CD14-positive monocyte (primary cell): ENCODE measurements around the gene SPATA25. TPM values are rescaled to one million over a fixed set of nuclear protein-coding genes. Genes with fewer than 3 reads are reported as not detected.
"Not testable (repeated sequence)": the region's sequence is repeated elsewhere in the genome, so short reads cannot be mapped to it uniquely, and the experiment has no call there.

ENCODE experiments used
- DNase-seq, 3 donors: peaks; one replicate each; pipeline ENCODE4 v3.0.0-alpha.2; 2011 to 2022
- H2AFZ ChIP-seq: 2 replicates; pipeline ENCODE4 v1.6.0; 2012; ENCODE audit warnings: mild to moderate bottlenecking, low read depth, low read length, inconsistent platforms; ENCODE audit not compliant: insufficient read depth, poor library complexity, severe bottlenecking
- H3K27ac ChIP-seq, 2 donors: 1 replicate in 1 of 2; 2 replicates in 1 of 2; pipeline ENCODE4 v1.5.1; 2012 to 2013; ENCODE audit warnings: low read length in 2 of 2, control low read depth in 1 of 2, inconsistent platforms in 1 of 2, low read depth in 1 of 2, mild to moderate bottlenecking in 1 of 2
- H3K27me3 ChIP-seq, 2 donors: one replicate each; pipeline versions ENCODE4 v1.6.0 to v1.6.1; 2011 to 2013; ENCODE audit warnings: low read length in 2 of 2; ENCODE audit not compliant: control insufficient read depth in 2 of 2, insufficient read depth in 2 of 2
- H3K36me3 ChIP-seq, 2 donors: replicated peaks in 1 of 2; 1 replicate in 1 of 2; 2 replicates in 1 of 2; pipeline versions ENCODE4 v1.5.1 to v1.6.1; 2012 to 2013; ENCODE audit warnings: low read length in 2 of 2, control low read depth in 1 of 2, inconsistent platforms in 1 of 2, mild to moderate bottlenecking in 1 of 2; ENCODE audit not compliant: insufficient read depth in 2 of 2, control insufficient read depth in 1 of 2
- H3K4me1 ChIP-seq, 2 donors: 1 replicate in 1 of 2; 2 replicates in 1 of 2; pipeline versions ENCODE4 v1.5.1 to v1.6.1; 2012 to 2013; ENCODE audit warnings: low read length in 2 of 2, control low read depth in 1 of 2, inconsistent platforms in 1 of 2, mild to moderate bottlenecking in 1 of 2, moderate library complexity in 1 of 2; ENCODE audit not compliant: insufficient read depth in 2 of 2, control insufficient read depth in 1 of 2
- H3K4me2 ChIP-seq: replicated peaks from 2 replicates; pipeline ENCODE3; 2012; ENCODE audit warnings: low read length, moderate library complexity, mild to moderate bottlenecking; ENCODE audit not compliant: poor library complexity, severe bottlenecking; ENCODE audit errors: extremely low read depth
- H3K4me3 ChIP-seq, 3 experiments: fragments of 200-600 bp in 1 of 3; sonication (generic) in 1 of 3; replicated peaks in 1 of 3; 1 replicate in 2 of 3; 2 replicates in 1 of 3; pipeline ENCODE4 v1.5.1; 2011 to 2013; ENCODE audit warnings: low read length in 3 of 3, mild to moderate bottlenecking in 3 of 3, control low read depth in 2 of 3, low read depth in 2 of 3, inconsistent platforms in 1 of 3, moderate library complexity in 1 of 3
- H3K79me2 ChIP-seq: 2 replicates; pipeline ENCODE4 v1.6.0; 2012; ENCODE audit warnings: mild to moderate bottlenecking, control low read depth, inconsistent platforms, low read length, moderate library complexity; ENCODE audit not compliant: insufficient read depth
- H3K9ac ChIP-seq: 2 replicates; pipeline ENCODE4 v1.6.0; 2017; ENCODE audit warnings: low read length, mild to moderate bottlenecking; ENCODE audit not compliant: insufficient read depth, poor library complexity, severe bottlenecking
- H3K9me3 ChIP-seq, 2 donors: replicated peaks in 1 of 2; 1 replicate in 1 of 2; 2 replicates in 1 of 2; pipeline versions ENCODE4 v1.5.1 to v1.6.1; 2012 to 2013; ENCODE audit warnings: low read length in 2 of 2, control low read depth in 1 of 2; ENCODE audit not compliant: control insufficient read depth in 1 of 2, insufficient read depth in 1 of 2
- H4K20me1 ChIP-seq: 2 replicates; pipeline ENCODE4 v1.6.0; 2012; ENCODE audit warnings: mild to moderate bottlenecking, low read length, control low read depth, moderate library complexity; ENCODE audit not compliant: insufficient read depth
- H3K27ac Mint-ChIP-seq, 7 donors: one replicate each; pipeline ENCODE4 v1.8.0; 2020; ENCODE audit warnings: mild to moderate bottlenecking in 7 of 7, mixed read lengths in 7 of 7, moderate library complexity in 6 of 7, inconsistent platforms in 2 of 7
- H3K27me3 Mint-ChIP-seq, 3 donors: one replicate each; pipeline ENCODE4 v1.8.0; 2021 to 2022; ENCODE audit warnings: low read depth in 3 of 3, mild to moderate bottlenecking in 3 of 3, mixed read lengths in 3 of 3, moderate library complexity in 3 of 3, inconsistent platforms in 1 of 3
- H3K36me3 Mint-ChIP-seq, 2 donors: one replicate each; pipeline ENCODE4 v1.8.0; 2020; ENCODE audit warnings: mixed read lengths in 2 of 2, inconsistent platforms in 1 of 2, mild to moderate bottlenecking in 1 of 2
- H3K4me1 Mint-ChIP-seq: one replicate; pipeline ENCODE4 v1.8.0; 2020; ENCODE audit warnings: mild to moderate bottlenecking, mixed read lengths
- H3K4me3 Mint-ChIP-seq, 2 donors: one replicate each; pipeline ENCODE4 v1.8.0; 2020; ENCODE audit warnings: mild to moderate bottlenecking in 2 of 2, mixed read lengths in 2 of 2, moderate library complexity in 1 of 2
- H3K9me3 Mint-ChIP-seq, 7 donors: one replicate each; pipeline ENCODE4 v1.8.0; 2020 to 2022; ENCODE audit warnings: mixed read lengths in 7 of 7, mild to moderate bottlenecking in 6 of 7, moderate library complexity in 6 of 7, inconsistent platforms in 2 of 7
- CTCF ChIP-seq: fragments of 200-600 bp; IDR thresholded peaks from one replicate; pipeline ENCODE4 v1.8.0; 2022; ENCODE audit warnings: antibody characterized with exemption, mild to moderate bottlenecking
- WGBS: methylation state at CpG from one replicate; pipeline ENCODE4 v1.1.5; 2013; ENCODE audit warnings: missing lambda C conversion rate; ENCODE audit not compliant: insufficient coverage; 5-methylcytosine and 5-hydroxymethylcytosine counted together
- intact Hi-C, 2 donors: fragments of 100-400 bp; cut with micrococcal nuclease; formaldehyde crosslinking; loops; one replicate each; pipeline versions ENCODE4 v1.15.0 to v1.15.1; 2023
- polyA plus RNA-seq, 3 donors: library from polyadenylated mRNA; depleted of rRNA in 1 of 3; unstranded in 2 of 3; stranded (reverse) in 1 of 3; fragments of 300-500 nt in 2 of 3; fragments of >200 nt in 1 of 3; fragmentation: Illumina TruSeq in 2 of 3; gene quantifications; 1 replicate in 2 of 3; 2 replicates in 1 of 3; pipeline ENCODE4 v1.2.3, GENCODE V29; 2012 to 2021

Gene SPATA25
- polyA plus RNA-seq, 3 donors: 0.76 TPM; not detected in 2

DNA sequence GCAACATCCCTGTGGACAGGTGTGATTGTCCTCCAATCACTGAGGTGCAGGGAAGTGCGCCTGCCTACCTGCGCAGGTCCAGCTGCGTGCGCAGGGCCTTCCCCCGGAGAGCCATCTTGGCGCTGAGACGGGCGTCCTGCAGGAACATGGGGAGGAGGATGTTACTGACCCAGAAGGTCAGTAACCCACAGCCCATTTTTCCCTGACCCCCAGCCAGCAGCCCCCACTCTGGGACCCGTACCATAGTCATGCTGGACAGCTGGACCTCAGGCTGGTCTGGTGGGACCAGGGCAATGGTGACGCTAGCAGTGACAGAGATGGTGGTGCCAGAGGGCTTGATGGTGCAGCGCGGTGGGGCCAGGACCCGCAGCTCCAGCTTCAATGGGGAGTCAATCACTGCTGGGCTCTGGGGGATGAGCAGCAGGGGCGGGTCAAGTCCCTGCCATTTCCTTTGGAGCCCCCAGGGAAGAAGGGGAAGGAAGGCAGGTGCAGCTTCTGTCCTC lies 14.8 kb upstream of the SPATA25 start:
- Mint-ChIP-seq H3K9me3 (peaks cover 0 to 3% (median 0%) of the 10 kb centered on the region in 7 donors), H3K36me3 (peaks cover 22 to 27% of the 10 kb centered on the region in 2 donors), H3K27me3 (no peaks in the 10 kb centered on the region), H3K4me1 (peaks cover 7% of the 10 kb centered on the region), H3K27ac (no peak overlapping the region), H3K4me3 (no peak overlapping the region)
- Histone ChIP-seq H3K36me3 (peaks cover 23% of the 10 kb centered on the region in 2 donors), H3K79me2 (peaks cover under 1% of the 10 kb centered on the region), H3K27ac (no peak overlapping the region), H3K4me3 (no peak overlapping the region), H2AFZ (no peak overlapping the region), H3K9me3 (no peaks in the 10 kb centered on the region), H4K20me1 (peaks cover 18% of the 10 kb centered on the region), H3K9ac (no peak overlapping the region), H3K27me3 (no peaks in the 10 kb centered on the region), H3K4me2 (no peak overlapping the region), H3K4me1 (no peaks in the 10 kb centered on the region)
- no peak for TF ChIP-seq CTCF
- DNase-seq: no peak
- intact Hi-C loops: no loop called here
- WGBS: 100% methylated on average over 7 of the region's 14 CpGs

DNA sequence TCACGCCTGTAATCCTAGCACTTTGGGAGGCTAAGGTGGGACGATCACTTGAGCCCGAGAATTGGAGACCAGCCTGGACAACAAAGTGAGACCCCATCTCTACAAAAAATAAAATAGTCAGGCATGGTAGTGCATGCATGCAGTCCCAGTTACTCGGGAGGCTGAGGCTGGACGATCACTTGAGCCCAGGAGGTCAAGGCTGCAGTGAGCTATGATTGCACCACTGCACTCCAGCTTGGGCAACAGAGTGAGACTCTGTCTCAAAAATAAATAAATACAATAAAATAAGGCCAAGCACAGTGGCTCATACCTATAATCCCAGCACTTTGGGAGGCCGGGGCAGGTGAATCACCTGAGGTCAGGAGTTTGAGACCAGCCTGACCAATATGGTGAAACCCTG lies 13.9 kb upstream of the SPATA25 start:
- H3K27me3 Mint-ChIP-seq, intact Hi-C loops, H3K27ac ChIP-seq, H3K79me2 ChIP-seq, H3K27me3 ChIP-seq, H3K4me3 Mint-ChIP-seq, H3K9me3 ChIP-seq, H3K4me2 ChIP-seq, DNase-seq, H3K27ac Mint-ChIP-seq, H3K4me1 Mint-ChIP-seq, H3K4me3 ChIP-seq, H3K9ac ChIP-seq, H2AFZ ChIP-seq, H3K4me1 ChIP-seq, H3K9me3 Mint-ChIP-seq: not testable (repeated sequence)
- peaks cover 29 to 36% of the 10 kb centered on the region in 2 donors for H3K36me3 Mint-ChIP-seq
- H4K20me1 ChIP-seq: peaks cover 22% of the 10 kb centered on the region
- peaks cover 30 to 32% of the 10 kb centered on the region in 2 donors for H3K36me3 ChIP-seq
- WGBS: 90% methylated on average over 2 of the region's 6 CpGs
